Fibroblast of pulmonary artery (primary cell): ENCODE measurements around the gene SMYD1.

ENCODE experiments used
- DNase-seq: peaks from one replicate; pipeline ENCODE4 v3.0.0-alpha.2; 2010; ENCODE audit warnings: low read depth
- H3K4me3 ChIP-seq: replicated peaks from 2 replicates; pipeline ENCODE4 v1.5.1; 2011; ENCODE audit warnings: low read depth, mild to moderate bottlenecking, control low read depth, low read length, moderate library complexity
- TF ChIP-seq, protein P1 (sequence below): IDR thresholded peaks from 2 replicates; pipeline ENCODE4 v1.5.1; 2011; ENCODE audit warnings: mild to moderate bottlenecking, control low read depth, low read length, inconsistent platforms; ENCODE audit errors: missing control alignments

The SMYD1 gene

DNA sequence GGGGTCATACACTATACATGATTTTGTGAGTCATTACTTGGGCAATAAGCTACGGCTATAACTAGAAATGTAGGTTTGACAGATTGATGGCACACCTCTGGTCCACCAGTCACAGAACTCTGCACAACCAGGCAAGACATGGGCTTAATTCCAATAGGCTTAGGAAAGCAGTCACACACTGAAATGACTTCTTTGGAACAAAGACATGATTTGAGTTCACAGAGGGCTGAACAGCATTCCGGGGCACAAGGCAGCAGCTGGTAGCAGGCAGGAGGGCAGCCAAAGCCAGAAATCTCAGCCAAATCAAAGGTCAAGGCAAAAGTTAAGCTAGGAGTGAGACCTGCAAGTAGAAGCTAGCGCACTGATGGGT is 32.8 kb downstream of the SMYD1 start:
- no peak for DNase-seq
- no peak overlapping the region for H3K4me3 ChIP-seq
- TF ChIP-seq, protein P1, sequence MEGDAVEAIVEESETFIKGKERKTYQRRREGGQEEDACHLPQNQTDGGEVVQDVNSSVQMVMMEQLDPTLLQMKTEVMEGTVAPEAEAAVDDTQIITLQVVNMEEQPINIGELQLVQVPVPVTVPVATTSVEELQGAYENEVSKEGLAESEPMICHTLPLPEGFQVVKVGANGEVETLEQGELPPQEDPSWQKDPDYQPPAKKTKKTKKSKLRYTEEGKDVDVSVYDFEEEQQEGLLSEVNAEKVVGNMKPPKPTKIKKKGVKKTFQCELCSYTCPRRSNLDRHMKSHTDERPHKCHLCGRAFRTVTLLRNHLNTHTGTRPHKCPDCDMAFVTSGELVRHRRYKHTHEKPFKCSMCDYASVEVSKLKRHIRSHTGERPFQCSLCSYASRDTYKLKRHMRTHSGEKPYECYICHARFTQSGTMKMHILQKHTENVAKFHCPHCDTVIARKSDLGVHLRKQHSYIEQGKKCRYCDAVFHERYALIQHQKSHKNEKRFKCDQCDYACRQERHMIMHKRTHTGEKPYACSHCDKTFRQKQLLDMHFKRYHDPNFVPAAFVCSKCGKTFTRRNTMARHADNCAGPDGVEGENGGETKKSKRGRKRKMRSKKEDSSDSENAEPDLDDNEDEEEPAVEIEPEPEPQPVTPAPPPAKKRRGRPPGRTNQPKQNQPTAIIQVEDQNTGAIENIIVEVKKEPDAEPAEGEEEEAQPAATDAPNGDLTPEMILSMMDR, result no peak

DNA sequence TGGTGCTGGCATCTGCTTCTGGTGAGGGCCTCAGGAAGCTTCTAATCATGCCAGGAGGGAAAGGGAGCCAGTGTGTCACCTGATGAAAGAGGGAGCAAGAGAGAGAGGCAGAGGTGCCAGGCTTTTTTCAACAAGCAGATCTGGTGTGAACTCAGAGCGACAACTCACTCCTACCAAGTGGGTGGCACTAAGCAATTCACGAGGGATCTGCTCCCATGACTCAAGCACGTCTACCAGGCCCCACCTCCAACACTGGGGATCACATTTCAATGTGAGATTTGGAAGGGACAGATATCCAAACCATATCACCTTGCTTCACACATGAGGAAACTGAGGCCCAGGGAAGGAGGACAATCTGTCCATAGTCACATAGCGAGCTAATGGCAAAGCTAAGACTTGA is 41.2 kb downstream of the SMYD1 start:
- TF ChIP-seq, protein P1, result no peak
- no peak for DNase-seq
- no peak overlapping the region for H3K4me3 ChIP-seq

DNA sequence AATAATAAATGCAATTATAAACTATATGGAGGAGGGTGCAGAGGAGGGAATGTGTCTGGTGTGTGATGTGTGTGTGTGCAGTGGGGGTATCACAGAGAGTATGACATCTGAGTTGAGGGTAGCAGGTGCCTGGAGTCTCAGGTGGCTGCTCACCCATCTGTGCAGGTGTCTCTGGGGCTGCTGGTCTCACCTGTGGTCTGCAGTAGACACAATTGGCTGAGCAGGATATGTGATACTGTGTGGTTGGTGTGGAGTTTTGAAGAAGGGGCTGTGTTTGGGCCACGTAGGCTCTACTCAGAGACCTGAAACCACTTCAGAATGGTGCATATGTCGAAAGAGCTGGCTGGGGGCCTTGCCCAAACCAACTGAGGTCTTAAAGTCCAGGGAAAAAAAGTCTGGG is 43.2 kb downstream of the SMYD1 start:
- no peak for DNase-seq
- H3K4me3 ChIP-seq, result no peak overlapping the region
- TF ChIP-seq, protein P1, result no peak

DNA sequence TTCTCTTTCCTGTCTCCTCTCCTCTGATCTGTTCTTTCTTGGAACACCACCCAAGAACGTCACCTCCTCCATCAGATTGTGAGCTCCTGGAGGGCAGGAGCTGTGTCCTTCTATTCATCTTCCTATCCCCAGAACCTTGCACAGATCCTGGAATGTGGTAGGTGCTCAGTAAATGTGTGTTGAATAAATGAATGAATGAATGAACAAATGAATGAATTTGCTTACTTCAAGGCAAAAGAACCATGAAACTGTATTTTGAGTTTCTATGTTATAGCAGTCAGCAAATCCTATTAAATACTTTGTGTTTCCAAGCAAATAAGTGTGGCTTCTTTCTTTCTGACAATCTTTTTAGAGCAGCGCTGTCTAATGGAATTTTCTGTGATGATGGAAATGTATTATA is 45.4 kb downstream of the SMYD1 start:
- TF ChIP-seq, protein P1, result no peak

DNA sequence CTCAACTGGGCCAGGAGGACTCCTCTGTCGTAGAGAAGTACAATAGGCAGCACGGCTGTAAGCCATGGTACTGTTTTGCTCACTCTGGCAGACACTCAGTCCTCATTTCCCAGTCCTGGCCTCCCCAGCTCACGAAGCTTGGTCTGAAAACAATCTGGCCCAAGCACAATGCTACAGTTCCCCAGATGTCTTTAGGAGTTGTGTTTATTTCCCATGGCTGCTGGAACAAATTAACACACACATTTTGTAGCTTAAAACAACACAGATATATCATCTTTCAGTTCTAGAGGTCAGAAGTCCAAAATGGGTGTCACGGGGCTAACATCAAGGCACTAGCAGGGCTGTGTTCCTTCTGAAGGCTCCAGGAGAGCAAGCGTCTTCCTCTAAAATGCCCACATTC is 47.3 kb downstream of the SMYD1 start:
- DNase-seq, result no peak

More for the DNA sequence above, 45.4 kb downstream of the SMYD1 start:
- no peak overlapping the region for H3K4me3 ChIP-seq
- DNase-seq, result no peak

DNA sequence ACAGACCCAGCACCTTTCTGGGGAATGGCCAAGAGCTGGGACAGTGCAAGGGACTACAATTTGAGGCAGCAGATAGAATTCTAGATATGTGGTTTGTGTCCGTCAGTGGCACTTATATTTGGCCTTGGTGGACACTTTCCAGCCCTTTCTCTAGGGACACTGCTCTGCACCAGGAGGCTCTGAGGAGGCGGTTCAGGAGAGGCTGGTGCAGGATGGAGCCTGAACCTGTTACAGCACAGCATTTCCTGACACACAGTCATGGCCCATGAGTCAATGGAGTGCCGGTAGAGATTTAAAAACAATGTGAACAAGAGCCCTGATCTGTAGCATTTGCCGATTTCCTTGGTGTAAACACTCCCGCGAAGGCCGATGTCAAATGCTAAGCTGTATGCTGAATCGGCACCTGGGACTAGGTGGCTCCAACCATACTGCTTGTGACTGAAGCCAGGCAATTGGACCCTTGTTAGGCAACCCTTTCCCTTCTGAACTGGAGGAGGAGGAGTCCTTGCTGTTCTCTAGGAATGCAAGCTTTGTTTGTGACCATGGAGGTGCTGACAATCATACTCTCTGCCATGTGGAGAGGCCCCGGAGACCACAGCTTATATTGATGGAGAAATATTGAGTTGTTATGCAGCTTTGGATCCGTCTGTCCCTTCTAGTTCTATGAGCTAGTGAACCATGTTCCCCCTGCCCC is 48.3 kb downstream of the SMYD1 start:
- TF ChIP-seq, protein P1, result no peak
- H3K4me3 ChIP-seq, result no peak overlapping the region
- DNase-seq, result no peak

More for the DNA sequence above, 47.3 kb downstream of the SMYD1 start:
- H3K4me3 ChIP-seq, result no peak overlapping the region
- TF ChIP-seq, protein P1, result no peak
